GM18520 (cell line): ENCODE data around the gene RAB5IF.

Experiments used
- ATAC-seq: cut with Tn5 transposase; IDR thresholded peaks from one replicate; pipeline ENCODE4 v1.9.1; 2021; ENCODE audit not compliant: unreplicated experiment

RAB5IF gene

GRCh38 chr20:36658300-36658699 is 52.7 kb downstream of the RAB5IF start:
- ATAC-seq = no peak
